Measurements from ENCODE around the gene MTFMT.

GRCh38 chr15:65037309-65037708 lies 7.9 kb upstream of the MTFMT start:
- no peak for TF ChIP-seq FOXA1 (IDR thresholded peaks at IDR 0.05)
- no peak for TF ChIP-seq ELF4 (IDR thresholded peaks at IDR 0.05)
- no peak for TF ChIP-seq LEF1 (IDR thresholded peaks at IDR 0.05; ENCODE audit: borderline replicate concordance)
- no peak for TF ChIP-seq SP1 (IDR thresholded peaks at IDR 0.05)
- no peak for TF ChIP-seq FOXK2 (IDR thresholded peaks at IDR 0.05)
- no peak for TF ChIP-seq FOXM1 (IDR thresholded peaks at IDR 0.05; ENCODE audit: borderline replicate concordance)
- no peak for TF ChIP-seq ARNT (IDR thresholded peaks at IDR 0.05)
- no peak for TF ChIP-seq HDGF (IDR thresholded peaks at IDR 0.05; ENCODE audit: borderline replicate concordance)
- no peak for TF ChIP-seq SUZ12 (IDR thresholded peaks at IDR 0.05)
- no peak for TF ChIP-seq TARDBP (IDR thresholded peaks at IDR 0.05)
- no peak for TF ChIP-seq BHLHE40 (IDR thresholded peaks at IDR 0.05; ENCODE audit: borderline replicate concordance)
- TF ChIP-seq ZNF384 (IDR thresholded peaks at IDR 0.05) = no peak
- no peak for TF ChIP-seq NFRKB (IDR thresholded peaks at IDR 0.05)

Measured in HEK293T (cell line).